IgD-negative memory B cell (primary cell): ENCODE results near the gene SCCPDH. TPM values are rescaled to one million over a fixed set of nuclear protein-coding genes. Genes with fewer than 3 reads are reported as not detected.
"Not testable (repeated sequence)": the region's sequence is repeated elsewhere in the genome, so short reads cannot be mapped to it uniquely, and the experiment has no call there.

Source experiments
- H3K27ac Mint-ChIP-seq, 3 donors: one replicate each; pipeline ENCODE4 v1.8.0; 2020 to 2022; ENCODE audit warnings: mild to moderate bottlenecking in 3 of 3, mixed read lengths in 3 of 3, moderate library complexity in 1 of 3
- H3K27me3 Mint-ChIP-seq: one replicate; pipeline ENCODE4 v1.8.0; 2021; ENCODE audit warnings: mixed read lengths
- H3K36me3 Mint-ChIP-seq: one replicate; pipeline ENCODE4 v1.8.0; 2020; ENCODE audit warnings: mild to moderate bottlenecking, mixed read lengths
- H3K4me1 Mint-ChIP-seq, 3 donors: one replicate each; pipeline ENCODE4 v1.8.0; 2020 to 2022; ENCODE audit warnings: mixed read lengths in 3 of 3, mild to moderate bottlenecking in 1 of 3
- H3K4me3 Mint-ChIP-seq, 4 donors: one replicate each; pipeline ENCODE4 v1.8.0; 2020 to 2022; ENCODE audit warnings: mild to moderate bottlenecking in 4 of 4, mixed read lengths in 4 of 4, moderate library complexity in 3 of 4
- H3K9me3 Mint-ChIP-seq, 3 donors: one replicate each; pipeline ENCODE4 v1.8.0; 2020 to 2021; ENCODE audit warnings: mixed read lengths in 3 of 3, mild to moderate bottlenecking in 1 of 3
- polyA plus RNA-seq: library from polyadenylated mRNA; unstranded; fragments of 300-500 nt; fragmentation: Illumina TruSeq; gene quantifications from one replicate; pipeline ENCODE4 v1.2.3, GENCODE V29; 2021

SCCPDH gene
- polyA plus RNA-seq, 1 donor from 2014 or later, result 9.5 TPM

DNA sequence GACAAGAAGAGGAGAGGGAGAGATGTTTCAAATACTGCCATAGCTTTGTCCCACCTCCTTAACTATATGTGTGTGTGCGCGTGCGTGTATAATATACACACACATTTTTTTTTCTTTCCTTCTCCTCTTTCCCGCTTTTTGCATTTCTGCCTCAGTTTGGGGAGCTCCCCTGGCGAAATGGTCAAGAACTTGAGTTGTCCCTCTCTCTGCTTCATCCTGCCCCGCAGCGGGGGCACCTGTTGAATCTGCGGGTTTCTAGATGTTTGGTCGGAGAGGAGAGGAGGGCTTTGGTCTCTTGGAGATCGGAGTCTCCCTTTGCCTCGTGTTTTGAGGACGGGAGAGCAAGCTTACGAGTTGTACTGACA is 504 bp downstream of the SCCPDH start:
- Mint-ChIP-seq H3K9me3 (peaks cover 2 to 20% (median 6%) of the 10 kb centered on the region in 3 donors), H3K27me3 (no peaks in the 10 kb centered on the region), H3K27ac (peak overlapping the region in 1 of 3 donors; percentile 58), H3K36me3 (peaks cover 13% of the 10 kb centered on the region), H3K4me3 (peak overlapping the region; percentile 84 to 98 (median 88)), H3K4me1 (peaks cover 4 to 7% (median 7%) of the 10 kb centered on the region in 3 donors)

DNA sequence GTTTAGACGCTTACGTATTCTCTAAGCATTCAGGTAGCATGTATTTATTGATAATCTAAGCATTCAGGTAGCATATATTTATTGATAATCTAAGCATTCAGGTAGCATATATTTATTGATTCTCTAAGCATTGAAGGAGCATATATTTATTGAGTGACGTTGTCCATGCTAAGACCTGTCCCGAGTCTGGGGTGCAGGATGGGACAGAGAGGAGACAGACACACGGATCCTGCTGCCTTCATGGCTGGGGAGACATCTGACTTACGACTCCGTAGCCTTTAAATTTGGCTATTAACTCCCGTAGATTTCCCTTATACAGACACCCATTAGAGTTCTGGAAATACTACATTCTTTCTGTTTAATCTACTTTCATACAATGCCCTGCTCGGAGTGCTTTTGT is 982 bp downstream of the SCCPDH start:
- Mint-ChIP-seq H3K4me1 (peaks cover 4 to 7% (median 7%) of the 10 kb centered on the region in 3 donors), H3K27ac (peak overlapping the region in 1 of 3 donors; percentile 58), H3K4me3 (peak overlapping the region; percentile 84 to 98 (median 88)), H3K27me3 (no peaks in the 10 kb centered on the region), H3K9me3 (peaks cover 2 to 23% (median 6%) of the 10 kb centered on the region in 3 donors), H3K36me3 (peaks cover 13% of the 10 kb centered on the region)

DNA sequence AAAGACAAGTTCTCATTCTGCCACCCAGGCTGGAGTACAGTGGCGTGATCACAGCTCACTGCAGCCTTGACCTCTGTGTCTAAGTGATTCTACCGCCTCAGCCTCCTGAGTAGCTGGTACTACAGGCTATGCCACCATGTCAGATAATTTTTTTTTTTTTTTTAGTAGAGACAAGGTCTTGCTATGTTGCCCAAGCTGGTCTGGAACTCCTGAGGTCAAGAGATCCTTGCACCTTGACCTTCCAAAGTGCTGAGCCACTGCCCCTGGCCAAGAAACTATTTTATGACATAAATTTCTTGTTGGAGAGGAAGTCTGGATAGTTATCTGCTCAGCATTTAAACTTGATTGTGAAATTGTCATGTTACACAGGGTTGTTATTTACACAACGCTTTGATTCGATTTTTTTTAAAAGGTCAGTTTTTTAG is 2.1 kb downstream of the SCCPDH start:
- no peaks in the 10 kb centered on the region for H3K27me3 Mint-ChIP-seq
- H3K4me1 Mint-ChIP-seq, result peaks cover 4 to 7% (median 7%) of the 10 kb centered on the region in 3 donors
- peaks cover 2 to 24% (median 2%) of the 10 kb centered on the region in 3 donors for H3K9me3 Mint-ChIP-seq
- H3K4me3 Mint-ChIP-seq, result peak overlapping the region in 2 of 4 donors; percentile 17 to 85
- H3K36me3 Mint-ChIP-seq, result peaks cover 18% of the 10 kb centered on the region
- H3K27ac Mint-ChIP-seq, result peak overlapping the region in 2 of 3 donors; percentile 7 to 33

DNA sequence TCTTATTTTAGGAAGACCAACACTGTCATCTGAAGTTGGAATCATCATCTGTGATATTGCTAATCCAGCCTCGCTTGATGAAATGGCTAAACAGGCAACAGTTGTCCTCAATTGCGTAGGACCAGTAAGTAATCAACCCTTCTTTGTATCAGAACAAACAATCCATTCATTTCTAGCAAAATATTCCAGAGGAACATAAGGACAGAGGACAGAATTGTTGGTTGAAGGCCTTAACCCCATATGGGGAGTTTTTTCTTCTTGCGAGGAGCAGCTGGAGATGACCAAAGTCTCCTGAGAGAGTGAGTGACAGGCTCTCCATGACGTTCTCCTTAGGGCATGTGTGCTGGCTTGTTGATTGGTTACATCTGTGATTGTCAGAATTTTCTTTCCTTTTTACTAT is 2.7 kb downstream of the SCCPDH start:
- Mint-ChIP-seq H3K27ac (no peak overlapping the region), H3K27me3 (no peaks in the 10 kb centered on the region), H3K4me1 (peaks cover 4 to 7% (median 7%) of the 10 kb centered on the region in 3 donors), H3K36me3 (peaks cover 22% of the 10 kb centered on the region), H3K4me3 (peak overlapping the region in 1 of 4 donors; percentile 85), H3K9me3 (peaks cover 2 to 24% (median 2%) of the 10 kb centered on the region in 3 donors)

DNA sequence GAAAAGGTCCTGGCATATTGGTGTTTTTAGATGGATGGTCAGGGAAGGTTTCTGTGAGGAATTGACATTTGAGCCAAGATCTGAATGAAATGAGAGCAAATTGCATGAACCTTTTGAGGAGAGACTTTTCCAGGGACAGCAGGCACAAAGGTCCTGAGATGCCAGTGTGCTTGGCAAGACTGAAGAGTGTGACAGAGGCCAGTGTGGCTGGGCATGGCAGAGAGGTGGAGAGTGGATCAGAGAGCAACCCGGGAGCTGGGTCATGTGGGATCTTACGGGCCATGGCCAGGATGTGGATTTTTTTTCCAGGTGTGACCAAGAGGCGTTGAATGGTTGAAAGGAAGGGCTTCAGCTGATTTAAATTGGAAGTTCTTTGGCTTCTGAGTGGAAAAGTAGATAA is 3.4 kb downstream of the SCCPDH start:
- Mint-ChIP-seq H3K27ac (peak overlapping the region in 1 of 3 donors; percentile 48), H3K4me1 (peaks cover 4 to 7% (median 7%) of the 10 kb centered on the region in 3 donors), H3K9me3 (peaks cover 2 to 24% (median 2%) of the 10 kb centered on the region in 3 donors), H3K36me3 (peaks cover 22% of the 10 kb centered on the region), H3K27me3 (no peaks in the 10 kb centered on the region), H3K4me3 (no peak overlapping the region)

DNA sequence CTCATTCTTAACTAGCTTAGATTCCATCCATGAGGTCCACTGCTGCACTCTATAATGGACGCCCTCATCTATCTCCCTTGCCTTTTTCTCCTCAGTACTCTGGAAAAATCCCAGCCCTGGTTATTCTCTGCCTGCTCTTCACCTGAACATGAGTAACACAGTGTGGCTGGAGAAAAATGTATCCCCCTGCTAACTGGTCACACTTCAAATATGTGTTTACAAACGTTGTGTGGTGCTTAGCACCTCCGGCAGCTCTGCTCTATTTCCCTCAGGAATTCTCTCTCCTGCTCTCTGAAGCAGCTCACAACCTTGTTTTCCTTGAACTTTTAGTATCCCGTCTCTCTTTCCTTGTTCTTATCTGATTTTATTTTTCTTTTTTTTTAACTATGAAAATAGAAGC is 4.1 kb downstream of the SCCPDH start:
- H3K27ac Mint-ChIP-seq, result no peak overlapping the region
- H3K4me3 Mint-ChIP-seq, result peak overlapping the region in 2 of 4 donors; percentile 61 to 62
- peaks cover 2 to 24% (median 2%) of the 10 kb centered on the region in 3 donors for H3K9me3 Mint-ChIP-seq
- H3K27me3 Mint-ChIP-seq, result no peaks in the 10 kb centered on the region
- H3K4me1 Mint-ChIP-seq, result peaks cover 4 to 7% (median 4%) of the 10 kb centered on the region in 3 donors
- H3K36me3 Mint-ChIP-seq, result peaks cover 22% of the 10 kb centered on the region

DNA sequence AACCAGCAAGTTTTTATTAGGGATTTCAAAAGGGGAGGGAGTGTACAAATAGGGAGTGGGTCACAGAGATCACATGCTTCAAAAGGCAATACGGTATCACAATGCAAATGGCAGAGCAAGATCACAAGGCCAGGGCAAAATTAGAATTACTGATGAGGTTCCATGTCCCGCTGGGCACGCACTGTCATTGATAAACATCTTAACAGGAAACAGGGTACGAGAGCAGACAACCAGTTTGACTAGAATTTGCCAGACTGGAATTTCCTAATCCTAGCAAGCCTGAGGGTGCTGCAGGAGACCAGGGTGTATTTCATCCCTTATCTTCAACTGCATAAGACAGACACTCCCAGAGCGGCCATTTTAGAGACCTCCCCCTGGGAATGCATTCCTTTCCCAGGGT is 4.8 kb downstream of the SCCPDH start:
- H3K27ac Mint-ChIP-seq, H3K27me3 Mint-ChIP-seq, H3K4me1 Mint-ChIP-seq: not testable (repeated sequence)
- Mint-ChIP-seq H3K36me3 (peaks cover 24% of the 10 kb centered on the region), H3K9me3 (peaks cover 2 to 24% (median 2%) of the 10 kb centered on the region in 3 donors), H3K4me3 (peak overlapping the region in 1 of 4 donors; percentile 62)

DNA sequence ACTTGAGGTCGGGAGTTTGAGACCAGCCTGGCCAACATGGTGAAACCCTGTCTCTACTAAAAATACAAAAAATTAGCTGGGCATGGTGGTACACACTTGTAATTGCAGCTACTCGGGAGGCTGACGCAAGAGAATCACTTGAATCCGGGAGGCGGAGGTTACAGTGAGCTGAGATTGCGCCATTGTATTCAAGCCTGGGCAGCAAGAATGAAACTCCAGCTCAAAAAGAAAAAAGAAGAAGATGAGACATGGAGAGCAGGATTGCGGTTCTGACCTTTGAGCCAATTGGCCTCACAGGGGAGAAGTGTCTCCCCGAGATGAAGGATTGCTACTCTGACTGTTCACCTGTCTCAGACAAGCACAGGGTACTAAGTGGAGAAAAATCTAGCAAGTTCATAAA is 6.6 kb downstream of the SCCPDH start:
- Mint-ChIP-seq H3K27me3 (no peaks in the 10 kb centered on the region), H3K9me3 (peaks cover 2 to 24% (median 2%) of the 10 kb centered on the region in 3 donors), H3K27ac (no peak overlapping the region), H3K36me3 (peaks cover 27% of the 10 kb centered on the region), H3K4me1 (peaks cover 0 to 4% (median 0%) of the 10 kb centered on the region in 3 donors), H3K4me3 (no peak overlapping the region)

DNA sequence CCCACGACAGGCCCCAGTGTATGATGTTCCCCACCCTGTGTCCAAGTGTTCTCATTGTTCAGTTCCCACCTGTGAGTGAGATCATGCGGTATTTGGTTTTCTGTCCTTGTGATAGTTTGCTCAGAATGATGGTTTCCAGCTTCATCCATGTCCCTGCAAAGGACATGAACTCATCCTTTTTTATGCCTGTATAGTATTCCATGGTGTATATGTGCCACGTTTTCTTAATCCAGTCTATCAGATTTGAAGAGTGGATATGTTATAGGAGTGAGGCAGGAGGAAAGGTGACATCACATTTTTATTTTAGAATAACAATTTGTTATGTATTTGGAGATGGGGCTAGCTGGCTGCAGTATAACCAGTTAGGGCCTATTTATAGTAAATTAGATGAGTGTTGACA is 7.7 kb downstream of the SCCPDH start:
- Mint-ChIP-seq H3K36me3 (peaks cover 27% of the 10 kb centered on the region), H3K9me3 (peaks cover 2 to 24% (median 2%) of the 10 kb centered on the region in 3 donors)
- H3K27me3 Mint-ChIP-seq, H3K4me1 Mint-ChIP-seq, H3K4me3 Mint-ChIP-seq, H3K27ac Mint-ChIP-seq: not testable (repeated sequence)

DNA sequence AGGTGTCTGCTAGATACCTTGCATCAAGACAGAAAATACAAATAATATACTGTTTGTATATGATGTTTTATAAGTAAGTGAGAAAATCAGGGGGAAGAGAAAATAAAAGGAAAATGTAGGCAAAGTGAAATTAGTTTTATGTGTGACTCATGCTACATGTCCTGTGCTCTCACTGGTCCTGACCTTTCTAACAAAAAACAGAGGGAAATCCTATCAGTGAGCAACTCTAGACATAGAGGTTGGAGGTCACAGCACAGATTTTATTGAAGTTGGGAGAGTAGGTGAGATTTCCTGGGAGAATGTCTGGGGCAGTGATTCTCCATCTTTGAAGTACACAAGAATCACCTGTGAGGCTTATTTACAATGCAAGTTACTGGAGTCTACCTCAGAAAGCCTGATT is 9.5 kb downstream of the SCCPDH start:
- H3K27me3 Mint-ChIP-seq, result no peaks in the 10 kb centered on the region
- peaks cover 24% of the 10 kb centered on the region for H3K36me3 Mint-ChIP-seq
- H3K4me1 Mint-ChIP-seq, result no peaks in the 10 kb centered on the region
- H3K27ac Mint-ChIP-seq, result no peak overlapping the region
- H3K4me3 Mint-ChIP-seq, result no peak overlapping the region
- H3K9me3 Mint-ChIP-seq, result peaks cover 0 to 14% (median 1%) of the 10 kb centered on the region in 3 donors

DNA sequence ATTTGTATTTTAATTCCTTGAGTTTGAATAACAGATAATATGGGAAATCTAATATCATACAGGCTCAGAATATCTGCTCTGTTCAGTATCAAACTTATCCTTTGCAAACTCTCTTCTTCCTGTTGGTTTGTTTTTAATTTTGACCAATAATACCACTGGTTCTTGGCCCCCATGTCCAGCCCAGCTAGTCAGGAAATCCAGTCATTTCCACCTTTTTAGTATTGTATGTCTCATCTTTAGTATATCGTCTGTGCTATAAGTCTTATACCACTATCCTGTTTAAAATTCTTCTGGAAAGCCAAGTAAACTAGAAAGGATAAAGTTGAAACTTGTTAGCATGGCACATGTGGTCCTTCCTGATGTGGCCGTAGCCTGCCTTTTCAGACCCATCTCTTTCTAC is 10.7 kb downstream of the SCCPDH start:
- no peak overlapping the region for H3K4me3 Mint-ChIP-seq
- H3K4me1 Mint-ChIP-seq, result no peaks in the 10 kb centered on the region
- H3K27me3 Mint-ChIP-seq, result no peaks in the 10 kb centered on the region
- H3K9me3 Mint-ChIP-seq, result peaks cover 1 to 11% (median 2%) of the 10 kb centered on the region in 3 donors
- H3K36me3 Mint-ChIP-seq, result peaks cover 17% of the 10 kb centered on the region
- H3K27ac Mint-ChIP-seq, result no peak overlapping the region

DNA sequence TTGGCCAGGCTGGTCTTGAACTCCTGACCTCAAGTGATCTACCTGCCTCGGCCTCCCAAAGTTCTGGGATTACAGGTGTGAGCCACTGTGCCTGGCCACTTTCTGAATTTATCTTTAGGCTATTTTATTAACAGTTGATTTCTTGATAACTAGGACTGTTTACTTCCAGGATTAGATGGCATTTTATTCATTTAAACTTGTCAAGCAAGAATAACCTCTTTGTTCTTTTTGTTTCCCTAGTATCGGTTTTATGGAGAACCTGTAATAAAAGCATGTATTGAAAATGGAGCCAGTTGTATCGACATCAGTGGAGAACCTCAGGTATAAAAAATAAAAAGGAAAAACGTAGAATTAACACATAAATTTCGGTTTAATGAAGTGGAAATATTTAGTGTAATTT is 11.5 kb downstream of the SCCPDH start:
- no peaks in the 10 kb centered on the region for H3K27me3 Mint-ChIP-seq
- peaks cover 1 to 7% (median 2%) of the 10 kb centered on the region in 3 donors for H3K9me3 Mint-ChIP-seq
- H3K27ac Mint-ChIP-seq, result no peak overlapping the region
- H3K4me1 Mint-ChIP-seq, result no peaks in the 10 kb centered on the region
- no peak overlapping the region for H3K4me3 Mint-ChIP-seq
- peaks cover 17% of the 10 kb centered on the region for H3K36me3 Mint-ChIP-seq

DNA sequence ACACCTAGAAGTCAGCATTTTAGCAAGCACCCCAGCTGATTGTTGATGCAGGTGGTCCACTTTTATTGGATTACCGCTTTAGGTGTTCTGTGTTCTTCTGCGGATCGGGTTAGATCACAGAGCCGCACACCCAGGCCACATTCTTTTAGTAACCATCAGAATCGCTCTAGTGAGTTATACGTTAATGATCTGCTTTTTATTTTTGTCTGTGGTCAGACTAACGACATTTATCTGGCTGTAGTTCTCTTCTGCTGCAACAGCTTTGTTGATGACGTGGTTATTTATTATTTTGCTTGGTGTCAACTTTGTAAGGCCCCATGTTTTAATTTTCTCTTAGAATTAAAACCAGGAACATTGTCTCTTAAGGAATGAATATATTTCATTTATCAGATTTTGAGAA is 18.2 kb downstream of the SCCPDH start:
- Mint-ChIP-seq H3K4me3 (no peak overlapping the region), H3K27me3 (no peaks in the 10 kb centered on the region), H3K9me3 (peaks cover 6 to 13% (median 7%) of the 10 kb centered on the region in 3 donors), H3K4me1 (peaks cover 0 to 2% (median 0%) of the 10 kb centered on the region in 3 donors), H3K27ac (no peak overlapping the region), H3K36me3 (peaks cover 7% of the 10 kb centered on the region)

DNA sequence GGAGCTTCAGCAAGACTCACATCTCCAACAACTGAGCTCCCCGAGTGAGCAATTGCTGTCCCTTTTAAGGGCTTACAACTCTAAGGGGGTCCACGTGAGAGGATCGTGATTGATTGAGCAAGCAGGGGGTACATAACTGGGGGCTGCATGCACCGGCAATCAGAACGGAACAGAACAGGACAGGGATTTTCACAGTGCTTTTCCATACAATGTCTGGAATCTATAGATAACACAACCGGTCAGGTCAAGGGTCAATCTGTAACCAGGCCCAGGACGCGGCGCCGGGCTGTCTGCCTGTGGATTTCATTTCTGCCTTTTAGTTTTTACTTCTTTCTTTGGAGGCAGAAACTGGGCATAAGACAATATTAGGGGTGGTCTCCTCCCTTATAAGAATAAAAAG is 21.9 kb downstream of the SCCPDH start:
- not testable (repeated sequence) for H3K36me3 Mint-ChIP-seq, H3K4me1 Mint-ChIP-seq, H3K4me3 Mint-ChIP-seq, H3K27ac Mint-ChIP-seq, H3K27me3 Mint-ChIP-seq, H3K9me3 Mint-ChIP-seq

DNA sequence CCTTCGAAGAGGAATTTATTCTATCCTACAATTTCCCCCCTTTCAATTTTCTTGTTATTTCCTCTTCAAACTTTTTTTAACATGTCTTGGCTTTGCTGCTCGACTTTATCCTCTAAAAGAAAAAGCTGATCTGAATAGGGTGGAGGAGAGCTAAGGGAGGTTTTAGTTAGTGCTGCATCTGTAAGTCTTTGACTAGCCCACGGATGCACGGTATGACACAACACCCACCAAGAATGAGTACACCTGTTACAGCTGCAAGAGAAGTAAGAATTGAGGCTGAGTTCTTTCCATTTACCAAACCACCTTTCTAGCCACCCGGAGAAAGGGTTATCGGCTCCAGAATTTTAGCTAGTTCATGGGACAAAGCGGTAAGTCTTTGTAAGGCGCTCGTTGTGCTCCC is 23.8 kb downstream of the SCCPDH start:
- Mint-ChIP-seq H3K4me1 (peaks cover 0 to 2% (median 0%) of the 10 kb centered on the region in 3 donors), H3K36me3 (peaks cover 3% of the 10 kb centered on the region), H3K9me3 (peaks cover 0 to 3% (median 0%) of the 10 kb centered on the region in 3 donors), H3K27me3 (no peaks in the 10 kb centered on the region), H3K27ac (peak overlapping the region in 1 of 3 donors; percentile 20), H3K4me3 (no peak overlapping the region)

DNA sequence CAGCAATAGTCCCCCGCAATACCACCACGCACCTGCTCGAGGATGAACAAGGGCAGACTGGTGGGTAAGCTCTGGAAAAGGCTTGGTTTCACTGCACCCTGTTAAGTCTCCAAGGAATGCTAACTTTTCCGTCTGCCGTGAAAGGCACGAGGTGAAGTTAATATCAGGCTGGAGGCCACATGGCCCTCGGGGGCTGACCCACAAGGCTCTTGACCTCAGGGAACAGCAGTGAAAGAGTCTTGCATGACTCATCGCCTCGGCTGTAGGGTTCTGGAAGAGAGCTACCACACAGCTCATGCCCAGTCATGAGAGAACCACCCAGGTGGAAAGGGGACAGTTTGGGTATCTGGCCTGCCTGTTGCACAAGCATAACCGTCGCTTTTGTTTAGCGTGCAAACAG is 24.7 kb downstream of the SCCPDH start:
- no peak overlapping the region for H3K27ac Mint-ChIP-seq
- H3K36me3 Mint-ChIP-seq, result peaks cover 3% of the 10 kb centered on the region
- H3K4me3 Mint-ChIP-seq, result no peak overlapping the region
- H3K9me3 Mint-ChIP-seq, result peaks cover 0 to 3% (median 0%) of the 10 kb centered on the region in 3 donors
- H3K4me1 Mint-ChIP-seq, result peaks cover 0 to 3% (median 0%) of the 10 kb centered on the region in 3 donors
- no peaks in the 10 kb centered on the region for H3K27me3 Mint-ChIP-seq
